ENCODE data around the gene ERICH6B.

GRCh38 chr13:45544520-45544919 is 71.0 kb downstream of the ERICH6B start:
- TF ChIP-seq POLR2A (IDR thresholded peaks at IDR 0.05) (no peak), CTCF (IDR thresholded peaks at IDR 0.05) (no peak)

Measured in uterus (tissue), 2 donors.